ENCODE data around the gene MEGF11.
A peak's percentile ranks its signal among the peaks of the same experiment; 100 is the strongest.

The MEGF11 gene

GRCh38 chr15:65912235-65912634 lies 341.3 kb downstream of the MEGF11 start:
- TF ChIP-seq TAF1 (IDR thresholded peaks at IDR 0.05; ENCODE audit: low read depth, low read length) (no peak), POU2F2 (IDR thresholded peaks at IDR 0.05; ENCODE audit: low read depth, low read length) (no peak), POLR2AphosphoS5 (IDR thresholded peaks at IDR 0.05; ENCODE audit: low read depth, low read length) (no peak), POLR2A (IDR thresholded peaks at IDR 0.05; ENCODE audit: low read depth, low read length) (no peak), PAX5 (IDR thresholded peaks at IDR 0.05; ENCODE audit: insufficient read depth, low read length, severe bottlenecking) (no peak), SPI1 (IDR thresholded peaks at IDR 0.05; ENCODE audit: low read depth, low read length) (no peak)
- DNase-seq (ENCODE audit: insufficient read length, low spot score) (no peak), FAIRE-seq (no peak)

GRCh38 chr15:65910341-65910740 lies 343.2 kb downstream of the MEGF11 start:
- no peak for FAIRE-seq
- TF ChIP-seq POLR2A (IDR thresholded peaks at IDR 0.05; ENCODE audit: low read depth, low read length): no peak
- no peak for TF ChIP-seq POLR2AphosphoS5 (IDR thresholded peaks at IDR 0.05; ENCODE audit: low read depth, low read length)
- no peak for TF ChIP-seq TAF1 (IDR thresholded peaks at IDR 0.05; ENCODE audit: low read depth, low read length)
- no peak for TF ChIP-seq PAX5 (IDR thresholded peaks at IDR 0.05; ENCODE audit: insufficient read depth, low read length, severe bottlenecking)
- no peak for TF ChIP-seq POU2F2 (IDR thresholded peaks at IDR 0.05; ENCODE audit: low read depth, low read length)
- no peak for TF ChIP-seq SPI1 (IDR thresholded peaks at IDR 0.05; ENCODE audit: low read depth, low read length)
- DNase-seq (ENCODE audit: insufficient read length, low spot score): no peak

GRCh38 chr15:65909831-65910230 lies 343.7 kb downstream of the MEGF11 start:
- FAIRE-seq (no peak), DNase-seq (ENCODE audit: insufficient read length, low spot score) (no peak)
- TF ChIP-seq POLR2AphosphoS5 (IDR thresholded peaks at IDR 0.05; ENCODE audit: low read depth, low read length) (no peak), POLR2A (IDR thresholded peaks at IDR 0.05; ENCODE audit: low read depth, low read length) (no peak), POU2F2 (IDR thresholded peaks at IDR 0.05; ENCODE audit: low read depth, low read length) (no peak), PAX5 (IDR thresholded peaks at IDR 0.05; ENCODE audit: insufficient read depth, low read length, severe bottlenecking) (no peak), SPI1 (IDR thresholded peaks at IDR 0.05; ENCODE audit: low read depth, low read length) (no peak), TAF1 (IDR thresholded peaks at IDR 0.05; ENCODE audit: low read depth, low read length) (no peak)

- TF ChIP-seq TAF1 (IDR thresholded peaks at IDR 0.05; ENCODE audit: low read depth, low read length): no peak
- TF ChIP-seq PAX5 (IDR thresholded peaks at IDR 0.05; ENCODE audit: insufficient read depth, low read length, severe bottlenecking): no peak
- TF ChIP-seq POU2F2 (IDR thresholded peaks at IDR 0.05; ENCODE audit: low read depth, low read length): no peak
- TF ChIP-seq SPI1 (IDR thresholded peaks at IDR 0.05; ENCODE audit: low read depth, low read length): no peak
- no peak for TF ChIP-seq POLR2A (IDR thresholded peaks at IDR 0.05; ENCODE audit: low read depth, low read length)
- TF ChIP-seq POLR2AphosphoS5 (IDR thresholded peaks at IDR 0.05; ENCODE audit: low read depth, low read length): no peak
- FAIRE-seq (no peak), DNase-seq (ENCODE audit: insufficient read length, low spot score) (no peak)
Measured at GRCh38 chr15:65908876-65909275, 344.7 kb downstream of the MEGF11 start.

- TF ChIP-seq PAX5 (IDR thresholded peaks at IDR 0.05; ENCODE audit: insufficient read depth, low read length, severe bottlenecking) (no peak), POLR2A (IDR thresholded peaks at IDR 0.05; ENCODE audit: low read depth, low read length) (no peak), POU2F2 (IDR thresholded peaks at IDR 0.05; ENCODE audit: low read depth, low read length) (no peak), TAF1 (IDR thresholded peaks at IDR 0.05; ENCODE audit: low read depth, low read length) (no peak), SPI1 (IDR thresholded peaks at IDR 0.05; ENCODE audit: low read depth, low read length) (no peak), POLR2AphosphoS5 (IDR thresholded peaks at IDR 0.05; ENCODE audit: low read depth, low read length) (no peak)
- FAIRE-seq: no peak
- no peak for DNase-seq (ENCODE audit: insufficient read length, low spot score)
Measured at GRCh38 chr15:65907661-65908060, 345.9 kb downstream of the MEGF11 start.

- TF ChIP-seq SPI1 (IDR thresholded peaks at IDR 0.05; ENCODE audit: low read depth, low read length) (no peak), TAF1 (IDR thresholded peaks at IDR 0.05; ENCODE audit: low read depth, low read length) (no peak), PAX5 (IDR thresholded peaks at IDR 0.05; ENCODE audit: insufficient read depth, low read length, severe bottlenecking) (no peak), POLR2A (IDR thresholded peaks at IDR 0.05; ENCODE audit: low read depth, low read length) (no peak), POLR2AphosphoS5 (IDR thresholded peaks at IDR 0.05; ENCODE audit: low read depth, low read length) (no peak), POU2F2 (IDR thresholded peaks at IDR 0.05; ENCODE audit: low read depth, low read length) (no peak)
- no peak for DNase-seq (ENCODE audit: insufficient read length, low spot score)
- FAIRE-seq: no peak
Measured at GRCh38 chr15:65906396-65906795, 347.2 kb downstream of the MEGF11 start.

GRCh38 chr15:65904301-65904700 lies 349.2 kb downstream of the MEGF11 start:
- no peak for TF ChIP-seq POLR2A (IDR thresholded peaks at IDR 0.05; ENCODE audit: low read depth, low read length)
- TF ChIP-seq POLR2AphosphoS5 (IDR thresholded peaks at IDR 0.05; ENCODE audit: low read depth, low read length): no peak
- no peak for TF ChIP-seq TAF1 (IDR thresholded peaks at IDR 0.05; ENCODE audit: low read depth, low read length)
- no peak for TF ChIP-seq PAX5 (IDR thresholded peaks at IDR 0.05; ENCODE audit: insufficient read depth, low read length, severe bottlenecking)
- TF ChIP-seq SPI1 (IDR thresholded peaks at IDR 0.05; ENCODE audit: low read depth, low read length): no peak
- TF ChIP-seq POU2F2 (IDR thresholded peaks at IDR 0.05; ENCODE audit: low read depth, low read length): no peak
- no peak for FAIRE-seq

GRCh38 chr15:65903296-65904073 lies 350.1 kb downstream of the MEGF11 start:
- FAIRE-seq: no peak
- no peak for TF ChIP-seq TAF1 (IDR thresholded peaks at IDR 0.05; ENCODE audit: low read depth, low read length)
- no peak for TF ChIP-seq POLR2AphosphoS5 (IDR thresholded peaks at IDR 0.05; ENCODE audit: low read depth, low read length)
- TF ChIP-seq PAX5 (IDR thresholded peaks at IDR 0.05; ENCODE audit: insufficient read depth, low read length, severe bottlenecking): no peak
- TF ChIP-seq SPI1 (IDR thresholded peaks at IDR 0.05; ENCODE audit: low read depth, low read length): peak; percentile 57; the same call in 1 of the 2 replicates
- no peak for TF ChIP-seq POLR2A (IDR thresholded peaks at IDR 0.05; ENCODE audit: low read depth, low read length)
- TF ChIP-seq POU2F2 (IDR thresholded peaks at IDR 0.05; ENCODE audit: low read depth, low read length): no peak
- DNase-seq (ENCODE audit: insufficient read length, low spot score): no peak

More at GRCh38 chr15:65904301-65904700, 349.2 kb downstream of the MEGF11 start:
- DNase-seq (ENCODE audit: insufficient read length, low spot score): no peak

- TF ChIP-seq POLR2AphosphoS5 (IDR thresholded peaks at IDR 0.05; ENCODE audit: low read depth, low read length) (no peak), POU2F2 (IDR thresholded peaks at IDR 0.05; ENCODE audit: low read depth, low read length) (no peak), SPI1 (IDR thresholded peaks at IDR 0.05; ENCODE audit: low read depth, low read length) (peak; percentile 54), PAX5 (IDR thresholded peaks at IDR 0.05; ENCODE audit: insufficient read depth, low read length, severe bottlenecking) (no peak), POLR2A (IDR thresholded peaks at IDR 0.05; ENCODE audit: low read depth, low read length) (no peak), TAF1 (IDR thresholded peaks at IDR 0.05; ENCODE audit: low read depth, low read length) (no peak)
- DNase-seq (ENCODE audit: insufficient read length, low spot score) (no peak), FAIRE-seq (peak; percentile 71)
Measured at GRCh38 chr15:65902373-65902772, 351.2 kb downstream of the MEGF11 start.

All from GM12891 (cell line).